Endothelial cell of coronary artery (primary cell): ENCODE measurements around the gene C16orf74. TPM values are rescaled to one million over a fixed set of nuclear protein-coding genes. Genes with fewer than 3 reads are reported as not detected.

Experiments used
- total RNA-seq: library from RNA; depleted of rRNA; stranded (reverse); fragments of >200 nt; gene quantifications from 2 replicates; pipeline ENCODE4 v1.2.3, GENCODE V29; 2014

C16orf74 gene
- 17.4 and 21.0 TPM in 2 replicates for total RNA-seq

GRCh38 chr16:85750827-85751697, at the start of gene C16orf74:
TSS of gene C16orf74 (minus strand) at chr16:85751096. CDS start at chr16:85735217, 15,879 bp downstream.

DNA sequence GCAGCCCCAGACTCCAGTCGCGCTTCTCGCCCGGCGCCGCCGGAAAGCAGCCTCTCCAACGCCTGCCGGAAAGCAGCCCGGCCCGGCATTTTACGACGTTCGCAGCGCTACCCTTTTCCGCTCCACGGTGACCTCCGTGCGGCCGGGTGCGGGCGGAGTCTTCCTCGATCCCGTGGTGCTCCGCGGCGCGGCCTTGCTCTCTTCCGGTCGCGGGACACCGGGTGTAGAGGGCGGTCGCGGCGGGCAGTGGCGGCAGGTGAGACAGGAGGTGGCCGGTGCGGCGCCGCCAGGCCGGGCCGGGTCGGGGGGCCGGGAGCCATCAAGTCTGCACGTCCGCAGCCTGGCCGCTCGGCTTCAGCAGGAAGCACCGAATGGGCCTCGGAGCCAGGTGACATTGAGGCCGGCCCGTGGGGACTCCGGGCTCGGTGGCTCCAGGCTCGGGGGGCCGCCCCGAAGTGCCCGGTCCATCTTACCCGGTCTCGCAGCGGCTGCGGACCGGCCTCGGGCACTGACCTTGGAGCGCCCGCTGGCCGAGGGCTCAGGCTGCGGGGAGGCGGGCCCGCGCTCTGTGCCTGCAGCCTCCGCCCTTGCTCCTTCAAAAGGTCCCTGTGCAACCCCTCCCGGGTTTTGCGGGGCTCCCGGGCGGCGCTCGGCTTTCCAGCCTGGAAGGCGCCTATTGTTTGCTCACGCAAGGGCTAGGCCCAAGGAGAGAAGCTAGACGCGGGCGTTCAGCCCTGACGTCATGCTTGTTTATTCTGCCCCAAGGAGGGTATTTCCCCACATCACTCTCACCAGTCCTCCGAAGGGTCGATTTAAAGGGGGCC, 48.8 kb upstream of the C16orf74 start, which contains the start of the genes COX4I1 and EMC8:
Gene COX4I1, plus strand, starts transcription at position 199 of the 824 bp plus-strand sequence. CDS start 1,511 bp downstream, outside the sequence.
Gene EMC8, minus strand, starts transcription at position 48 of the 824 bp plus-strand sequence. CDS start 249 bp downstream, outside the sequence.

DNA sequence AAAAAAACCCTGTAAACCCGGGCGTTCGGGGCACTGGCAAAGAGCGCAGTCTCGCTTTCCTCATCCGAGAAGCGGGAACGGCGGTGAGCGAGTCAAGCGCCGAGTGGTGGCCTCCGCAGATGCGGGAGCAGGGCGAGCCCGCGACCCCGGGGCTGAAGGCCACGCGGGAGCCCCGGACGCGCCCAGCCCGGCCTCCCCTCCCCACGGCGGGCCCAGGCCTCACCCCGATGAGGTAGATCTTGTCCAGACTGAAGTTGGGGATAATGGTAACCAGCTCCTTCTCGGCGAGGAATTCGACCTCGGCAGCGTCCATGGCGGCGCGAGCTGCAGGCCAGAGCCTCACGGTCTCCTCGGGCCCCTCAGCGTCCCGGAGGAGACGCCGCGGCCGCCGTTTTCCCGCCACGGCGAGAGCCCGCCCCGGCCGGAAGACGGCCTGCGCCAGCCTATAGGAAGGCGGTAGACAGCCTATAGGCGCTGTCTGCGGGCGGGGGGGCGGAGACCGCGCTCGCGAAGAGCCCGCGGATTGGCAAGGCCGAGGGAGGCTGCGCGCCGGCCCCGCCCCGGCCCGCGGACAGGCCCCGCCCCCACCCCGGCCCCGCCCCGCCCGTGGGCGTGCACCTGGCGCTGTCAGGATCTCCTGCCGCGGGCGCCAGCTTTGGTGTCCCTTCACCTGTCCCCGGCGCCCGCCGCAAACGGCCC, 62.2 kb downstream of the C16orf74 start, which contains the start of gene GINS2:
Gene GINS2, minus strand, starts transcription at position 369 of the 699 bp plus-strand sequence. Its CDS starts 56 bp downstream, at position 313.

Other genes starting within 250 kb of the C16orf74 start
- gene GSE1, start 137.8 kb downstream of the C16orf74 start, total RNA-seq, result 8.1 and 19.2 TPM in 2 replicates
- gene GINS2, start 62.1 kb downstream of the C16orf74 start, total RNA-seq, result 4.2 and 10.6 TPM in 2 replicates
- gene EMC8, start 48.4 kb upstream of the C16orf74 start, total RNA-seq, result 26.3 and 31.9 TPM in 2 replicates
- gene COX4I1, start 48.6 kb upstream of the C16orf74 start, total RNA-seq, result 504 and 605 TPM in 2 replicates
- under 0.01 TPM in 1 of 2 replicates, not detected in the other for gene IRF8, start 148.1 kb upstream of the C16orf74 start, total RNA-seq